GM19397 (cell line): ENCODE measurements around the gene HES4.
"Not testable (repeated sequence)": the region's sequence is repeated elsewhere in the genome, so short reads cannot be mapped to it uniquely, and the experiment has no call there.

ENCODE experiments used
- ATAC-seq: cut with Tn5 transposase; IDR thresholded peaks from one replicate; pipeline ENCODE4 v1.9.1; 2021; ENCODE audit warnings: mild to moderate bottlenecking, moderate library complexity; ENCODE audit not compliant: unreplicated experiment

Gene HES4

DNA sequence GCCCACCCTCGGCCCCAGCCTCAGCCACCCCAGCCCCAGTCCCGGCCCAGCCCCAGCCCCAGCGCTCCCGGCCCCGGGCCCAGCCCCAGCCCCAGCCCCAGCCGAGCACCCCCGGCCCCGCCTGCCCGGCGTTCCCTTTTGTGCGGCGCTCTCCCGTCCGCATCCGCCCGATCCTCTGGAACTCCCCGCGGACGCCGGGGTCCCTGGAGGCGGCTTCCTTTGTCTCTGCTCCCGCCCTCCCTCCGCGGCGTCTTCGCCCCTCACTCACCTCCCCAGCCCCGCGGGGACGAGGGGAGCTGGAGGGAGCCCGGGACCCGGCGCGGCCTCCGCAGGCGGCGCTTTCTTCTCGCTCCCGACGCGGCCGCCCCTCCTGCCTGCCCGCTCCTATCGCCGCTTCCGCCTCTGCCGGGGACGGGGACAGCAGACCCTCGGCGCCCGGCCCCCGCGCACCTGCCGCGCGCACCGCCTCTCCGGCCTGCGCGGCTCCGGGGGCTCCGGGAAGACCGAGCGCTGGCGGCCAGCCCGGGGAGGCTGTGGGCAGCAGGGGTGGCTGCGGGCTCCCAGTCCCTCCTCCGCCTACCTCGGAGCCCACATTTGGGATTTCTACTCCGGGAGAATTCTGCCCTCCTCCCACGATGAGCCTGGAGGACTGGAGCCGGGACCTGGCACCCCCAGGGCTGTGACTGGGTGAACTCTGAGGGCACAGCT lies 34.0 kb upstream of the HES4 start:
- no peak for ATAC-seq

DNA sequence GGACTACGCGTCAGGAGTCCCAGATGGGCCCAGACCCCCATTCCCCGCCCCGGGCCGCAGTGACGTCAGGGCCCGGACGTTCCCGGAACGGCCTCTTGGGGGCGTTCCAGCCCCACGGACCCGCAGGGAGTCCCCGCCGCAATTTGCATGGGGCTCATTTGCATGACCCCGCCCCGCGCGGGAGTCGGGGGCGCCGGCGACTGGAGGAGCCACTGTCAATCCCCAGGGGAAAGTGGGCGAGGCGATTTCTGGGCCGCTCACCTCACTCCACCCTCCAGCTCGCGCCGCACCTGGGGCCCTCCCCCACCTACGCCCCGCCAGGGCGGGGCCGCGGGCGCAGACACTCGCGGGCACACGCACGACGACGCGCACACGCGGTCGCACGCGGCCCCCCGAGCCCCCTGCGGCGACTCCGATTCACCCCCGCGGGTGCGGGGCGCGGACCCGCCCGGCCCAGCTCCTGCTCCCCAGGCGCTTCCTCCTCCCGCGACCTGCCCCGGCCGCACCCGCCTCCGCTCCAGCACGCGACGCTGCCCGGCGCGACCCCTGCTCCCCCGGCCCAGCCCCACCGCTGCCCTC lies 33.2 kb upstream of the HES4 start:
- ATAC-seq: peak; percentile 80

DNA sequence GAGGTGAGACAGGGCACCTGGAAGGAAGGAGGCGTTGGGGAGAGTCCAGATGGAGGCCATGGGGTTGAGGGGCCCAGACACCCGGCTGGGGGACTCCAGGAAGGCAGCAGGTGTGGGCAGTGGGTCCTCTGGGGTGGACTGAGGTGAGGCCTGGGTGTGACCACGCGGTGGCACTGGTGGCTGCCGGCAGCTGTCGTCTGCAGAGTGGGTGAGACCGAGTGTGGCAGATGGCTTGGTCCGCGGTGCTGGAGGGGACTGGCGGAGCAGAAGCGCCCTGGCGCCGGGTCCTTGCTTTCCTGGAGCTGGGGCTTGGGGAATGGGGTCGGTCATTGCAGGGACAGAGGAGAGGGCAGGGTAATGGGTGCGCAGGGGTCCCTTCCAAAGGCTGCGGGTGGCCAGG lies 32.5 kb upstream of the HES4 start:
- no peak for ATAC-seq

DNA sequence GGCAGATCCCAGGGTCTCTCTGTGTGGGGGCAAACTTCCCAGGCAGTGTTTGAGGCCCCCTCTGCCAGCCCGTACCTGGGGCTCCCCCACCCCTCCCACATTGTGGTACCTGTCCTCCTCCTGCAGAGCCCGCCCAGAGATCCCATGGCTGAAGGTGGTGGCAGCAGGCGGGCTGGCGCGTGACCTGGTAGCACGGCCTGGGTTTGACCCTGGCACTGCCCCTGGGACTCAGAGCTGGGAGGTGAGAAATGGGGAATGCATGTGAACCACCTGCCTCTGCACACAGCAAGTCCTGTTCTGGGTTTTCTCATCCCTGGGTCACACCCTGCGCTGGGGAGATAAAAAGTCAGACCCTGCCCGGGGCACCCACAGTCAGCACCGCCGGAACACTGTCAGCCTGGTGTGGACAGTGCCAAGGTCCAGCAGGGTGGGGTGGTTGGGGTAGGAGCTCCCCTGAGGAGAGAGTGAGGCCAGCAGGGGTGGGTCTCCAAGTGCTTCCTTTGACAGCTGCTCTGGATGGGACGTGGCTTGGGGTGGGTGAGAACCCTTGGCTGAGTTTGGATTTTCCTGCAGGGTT lies 31.9 kb upstream of the HES4 start:
- no peak for ATAC-seq

DNA sequence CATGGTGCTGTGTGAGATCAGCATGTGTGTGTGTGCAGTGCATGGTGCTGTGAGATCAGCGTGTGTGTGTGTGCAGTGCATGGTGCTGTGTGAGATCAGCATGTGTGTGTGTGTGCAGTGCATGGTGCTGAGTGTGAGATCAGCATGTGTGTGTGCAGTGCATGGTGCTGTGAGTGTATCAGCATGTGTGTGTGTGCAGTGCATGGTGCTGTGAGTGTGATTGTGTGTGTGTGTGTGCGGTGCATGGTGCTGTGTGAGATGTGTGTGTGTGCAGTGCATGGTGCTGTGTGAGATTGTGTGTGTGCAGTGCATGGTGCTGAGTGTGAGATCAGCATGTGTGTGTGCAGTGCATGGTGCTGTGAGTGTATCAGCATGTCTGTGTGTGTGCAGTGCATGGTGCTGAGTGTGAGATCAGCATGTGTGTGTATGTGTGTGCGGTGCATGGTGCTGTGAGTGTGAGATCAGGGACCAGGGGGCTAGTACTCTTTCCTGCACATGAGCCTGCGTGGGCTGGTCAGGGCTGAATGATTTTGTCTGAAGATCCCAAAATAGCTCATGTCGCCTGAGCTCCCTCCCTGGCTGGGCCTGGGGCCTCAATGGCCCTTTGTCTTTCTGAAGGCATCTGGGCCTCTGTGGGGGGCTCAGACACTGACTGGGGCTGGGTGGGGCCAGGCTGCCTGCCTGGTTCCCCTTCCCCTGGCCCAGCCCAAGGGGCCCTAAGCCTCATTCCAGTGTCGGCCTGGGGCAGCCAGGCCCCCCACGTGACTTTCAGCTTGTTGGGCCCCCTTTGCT lies 31.2 kb upstream of the HES4 start:
- not testable (repeated sequence) for ATAC-seq

DNA sequence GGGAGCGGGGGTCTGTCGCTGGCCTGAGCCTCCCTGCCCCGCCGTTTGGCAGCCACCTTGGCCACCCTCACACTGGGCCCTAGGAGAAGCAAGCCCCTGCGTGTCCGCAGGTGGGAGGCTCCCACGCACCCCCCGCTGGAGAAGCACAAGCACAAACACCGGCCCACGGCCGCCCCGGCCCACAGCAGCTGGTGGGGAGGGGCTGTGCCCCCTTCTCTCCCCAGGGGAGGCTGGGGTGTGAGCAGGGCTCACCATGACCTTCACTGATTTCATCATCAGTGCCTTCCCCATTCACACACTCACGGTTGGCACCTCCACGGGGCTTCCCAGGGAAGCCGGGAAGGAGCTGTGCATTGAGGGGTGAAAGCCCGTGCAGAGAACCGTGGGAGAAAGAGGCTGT lies 27.9 kb upstream of the HES4 start:
- no peak for ATAC-seq

DNA sequence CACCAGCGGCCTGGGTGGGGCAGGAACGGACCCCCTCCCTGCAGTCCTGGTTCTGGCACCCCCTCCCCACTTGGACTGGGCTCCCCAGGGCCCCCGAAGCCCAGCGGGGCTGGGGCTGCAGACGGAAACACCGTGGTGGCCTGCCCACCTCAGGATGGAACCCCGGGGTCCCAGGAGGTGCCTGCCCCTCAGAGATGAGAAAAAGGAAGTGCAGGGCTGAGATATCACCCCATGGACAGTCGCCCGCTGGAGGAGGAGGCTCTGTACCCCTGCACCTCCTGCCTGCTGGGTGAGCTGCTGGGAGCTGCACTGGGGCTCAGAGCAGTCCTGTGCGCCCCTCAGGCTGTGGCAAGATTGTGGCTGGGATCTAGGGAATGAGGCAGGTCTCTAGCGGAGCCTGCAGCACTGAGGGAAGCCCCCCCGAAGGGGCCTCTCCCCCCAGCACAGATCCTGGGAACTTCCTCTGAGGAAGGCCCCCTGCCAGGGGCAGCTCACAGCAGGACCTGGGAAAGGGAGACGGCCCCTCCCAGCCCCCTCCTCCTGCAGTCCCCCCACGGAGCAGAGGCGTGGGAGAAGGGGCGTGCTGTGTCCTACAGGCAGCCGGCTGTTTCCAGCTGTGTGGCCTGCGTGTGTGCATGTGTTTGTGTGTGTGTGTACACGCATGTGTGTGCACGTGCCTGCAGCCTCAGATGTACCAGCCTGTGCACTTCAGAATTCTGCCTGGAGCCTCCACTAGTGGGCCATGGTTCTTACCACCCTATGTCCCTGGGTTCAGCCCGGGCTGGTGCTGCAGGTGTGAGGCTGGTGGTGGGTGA lies 26.9 kb upstream of the HES4 start:
- no peak for ATAC-seq

DNA sequence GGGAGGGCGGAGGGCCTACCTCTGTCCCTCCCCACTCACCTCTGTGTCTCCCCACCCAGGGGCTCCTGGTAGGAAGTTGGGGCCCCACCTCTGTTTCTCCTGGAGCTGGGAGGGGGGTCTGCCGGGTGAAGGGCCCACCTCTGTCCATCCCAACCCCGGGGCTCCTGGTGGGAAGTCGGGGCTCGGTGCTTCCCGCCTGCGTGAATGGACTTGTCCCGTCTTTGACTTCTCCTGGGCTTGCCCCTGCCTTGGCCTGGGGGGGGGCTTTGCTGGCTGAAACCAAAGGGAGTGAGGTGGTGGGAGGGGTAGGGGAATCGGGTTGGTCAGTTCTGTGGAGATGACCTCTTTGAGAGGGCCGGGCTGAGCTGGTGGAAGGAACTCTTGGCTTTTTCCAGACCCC lies 25.8 kb upstream of the HES4 start:
- no peak for ATAC-seq

DNA sequence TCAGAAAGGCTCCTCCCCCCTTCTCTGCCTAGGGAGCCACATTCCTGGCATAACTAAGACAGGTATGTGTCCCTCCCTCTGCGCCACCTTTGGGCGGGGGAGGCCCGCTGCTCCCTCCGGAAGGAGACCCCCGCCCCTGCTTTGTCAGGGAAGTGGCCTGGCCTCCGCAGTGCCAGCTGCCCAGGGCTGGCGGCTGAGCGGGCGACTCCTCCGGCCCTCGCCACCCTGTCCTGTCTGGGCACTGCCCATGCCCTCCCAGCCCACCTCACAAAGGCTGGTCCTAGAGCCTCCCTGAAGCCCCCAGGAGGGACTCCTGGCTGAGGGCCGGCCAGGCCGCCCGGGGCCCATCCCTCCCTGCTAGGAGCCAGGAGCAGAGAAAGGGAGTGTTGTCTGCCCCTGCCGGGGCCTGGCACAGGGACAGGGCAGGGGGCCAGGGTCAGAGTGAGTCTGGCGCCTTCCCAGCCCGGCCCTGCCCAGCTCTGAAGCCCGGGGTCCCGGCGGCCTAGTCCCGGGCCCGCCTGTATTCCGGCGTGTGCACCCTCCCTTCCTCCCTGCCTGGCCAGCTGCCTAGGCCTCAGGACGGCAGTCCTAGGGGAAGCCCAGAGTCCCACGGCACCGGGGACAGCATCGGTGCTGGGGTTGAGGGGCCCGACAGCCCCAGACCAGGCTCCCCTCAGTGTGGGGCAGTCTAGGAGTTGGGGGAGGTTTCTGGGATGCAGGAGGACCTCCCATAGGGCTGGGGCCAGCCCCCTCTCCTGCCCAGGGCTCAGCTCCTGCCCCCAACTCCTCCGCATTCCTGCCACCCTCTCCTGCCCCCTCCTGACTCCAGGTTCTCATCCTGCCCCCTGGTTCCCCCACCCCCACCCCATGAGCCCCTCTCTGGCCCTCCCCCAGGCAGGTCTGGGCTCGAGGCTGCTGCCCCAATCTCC lies 25.1 kb upstream of the HES4 start:
- no peak for ATAC-seq

DNA sequence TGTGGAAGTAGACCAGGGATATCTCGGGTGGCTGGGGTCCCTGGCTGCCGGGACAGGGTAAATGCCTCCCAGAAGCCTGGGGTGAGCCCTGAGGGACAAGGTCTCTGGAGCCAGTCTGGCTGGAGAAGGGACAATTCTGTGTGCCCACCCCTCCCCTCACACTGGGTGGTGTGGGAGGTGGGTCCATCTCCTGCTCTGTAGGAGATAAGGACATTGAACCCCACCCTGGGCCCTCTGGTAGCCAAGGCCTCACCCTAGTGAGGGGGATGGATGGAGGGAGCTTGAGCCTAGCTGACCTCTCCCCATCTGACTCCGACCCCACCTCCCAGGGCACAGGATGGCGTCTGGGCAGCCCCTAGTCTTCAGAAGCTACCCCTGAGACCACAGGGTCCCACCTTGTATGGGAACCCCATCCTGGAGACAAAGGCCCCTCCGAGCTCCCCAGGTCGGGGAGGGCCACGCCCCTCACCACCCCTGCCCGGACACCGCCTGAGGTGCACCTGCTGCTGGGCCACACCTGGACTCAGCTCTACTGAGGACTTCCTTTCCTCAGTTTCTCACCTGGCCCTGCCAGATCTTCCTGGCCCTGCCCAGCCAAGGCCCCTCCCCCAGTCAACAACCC lies 24.4 kb upstream of the HES4 start:
- ATAC-seq: no peak

DNA sequence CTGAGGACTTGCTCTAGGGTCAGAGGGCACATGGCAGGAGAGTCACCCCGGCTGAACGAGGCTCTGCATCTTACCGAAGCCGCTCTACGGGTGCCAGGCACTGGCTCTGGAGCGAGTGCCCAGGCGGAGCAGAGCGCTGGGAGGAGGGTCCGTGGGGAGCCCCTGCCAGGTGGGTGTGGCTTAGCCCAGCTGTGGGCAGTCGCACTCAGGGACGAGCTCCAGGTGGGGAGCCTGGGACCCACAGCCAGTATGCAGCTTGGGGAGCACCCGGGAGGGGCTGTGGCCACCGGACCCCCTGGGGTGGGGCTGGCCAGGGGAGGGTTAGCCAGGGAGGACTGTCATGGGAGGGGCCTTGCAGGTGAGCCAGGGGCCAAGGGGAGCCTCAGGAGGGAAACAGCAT lies 23.8 kb upstream of the HES4 start:
- no peak for ATAC-seq

DNA sequence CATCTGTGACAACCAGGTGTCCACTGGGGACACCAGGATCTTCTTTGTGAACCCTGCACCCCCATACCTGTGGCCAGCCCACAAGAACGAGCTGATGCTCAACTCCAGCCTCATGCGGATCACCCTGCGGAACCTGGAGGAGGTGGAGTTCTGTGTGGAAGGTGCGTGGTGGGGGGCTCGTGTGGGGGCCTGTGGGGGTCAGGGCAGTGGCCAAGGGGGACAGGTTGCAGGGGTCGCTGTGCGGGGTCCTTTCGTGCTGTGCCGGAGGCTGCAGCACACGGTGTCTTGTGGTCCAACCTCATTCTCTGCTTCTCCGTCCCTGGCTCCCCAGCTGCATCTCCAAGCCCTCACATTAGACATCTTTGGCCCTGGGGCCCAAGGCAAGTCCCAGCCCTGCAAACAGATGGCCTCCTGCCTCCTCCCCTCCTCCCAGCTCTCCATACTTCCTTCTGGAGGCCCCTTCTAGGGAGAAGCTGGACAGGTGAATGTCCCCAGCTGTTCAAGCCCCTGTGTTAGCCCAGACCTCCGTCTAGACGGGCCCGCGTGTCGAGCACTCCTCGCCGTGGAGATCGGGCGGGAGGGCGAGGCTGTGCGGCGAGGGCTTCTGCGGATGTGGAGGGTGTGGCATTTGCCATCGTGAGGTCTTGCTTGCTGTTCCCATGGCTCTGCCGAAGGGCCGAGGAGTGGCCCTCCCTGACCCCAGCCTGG lies 22.6 kb upstream of the HES4 start:
- ATAC-seq: no peak

DNA sequence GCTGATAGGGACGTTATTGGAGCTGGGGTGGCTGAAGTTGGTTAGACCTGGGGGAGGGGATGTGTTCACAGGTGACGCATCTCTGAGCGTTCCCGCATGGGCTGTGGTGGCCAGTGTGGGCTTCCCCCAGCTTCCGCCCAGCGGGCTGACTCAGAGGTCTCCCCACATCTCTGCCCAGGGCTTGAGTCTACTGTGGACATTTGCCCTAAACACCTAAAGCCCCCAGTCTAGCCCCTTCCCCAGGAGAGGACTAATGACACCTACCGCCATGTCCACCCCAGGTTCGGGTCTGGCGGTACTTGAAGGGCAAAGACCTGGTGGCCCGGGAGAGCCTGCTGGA lies 22.0 kb upstream of the HES4 start:
- no peak for ATAC-seq

DNA sequence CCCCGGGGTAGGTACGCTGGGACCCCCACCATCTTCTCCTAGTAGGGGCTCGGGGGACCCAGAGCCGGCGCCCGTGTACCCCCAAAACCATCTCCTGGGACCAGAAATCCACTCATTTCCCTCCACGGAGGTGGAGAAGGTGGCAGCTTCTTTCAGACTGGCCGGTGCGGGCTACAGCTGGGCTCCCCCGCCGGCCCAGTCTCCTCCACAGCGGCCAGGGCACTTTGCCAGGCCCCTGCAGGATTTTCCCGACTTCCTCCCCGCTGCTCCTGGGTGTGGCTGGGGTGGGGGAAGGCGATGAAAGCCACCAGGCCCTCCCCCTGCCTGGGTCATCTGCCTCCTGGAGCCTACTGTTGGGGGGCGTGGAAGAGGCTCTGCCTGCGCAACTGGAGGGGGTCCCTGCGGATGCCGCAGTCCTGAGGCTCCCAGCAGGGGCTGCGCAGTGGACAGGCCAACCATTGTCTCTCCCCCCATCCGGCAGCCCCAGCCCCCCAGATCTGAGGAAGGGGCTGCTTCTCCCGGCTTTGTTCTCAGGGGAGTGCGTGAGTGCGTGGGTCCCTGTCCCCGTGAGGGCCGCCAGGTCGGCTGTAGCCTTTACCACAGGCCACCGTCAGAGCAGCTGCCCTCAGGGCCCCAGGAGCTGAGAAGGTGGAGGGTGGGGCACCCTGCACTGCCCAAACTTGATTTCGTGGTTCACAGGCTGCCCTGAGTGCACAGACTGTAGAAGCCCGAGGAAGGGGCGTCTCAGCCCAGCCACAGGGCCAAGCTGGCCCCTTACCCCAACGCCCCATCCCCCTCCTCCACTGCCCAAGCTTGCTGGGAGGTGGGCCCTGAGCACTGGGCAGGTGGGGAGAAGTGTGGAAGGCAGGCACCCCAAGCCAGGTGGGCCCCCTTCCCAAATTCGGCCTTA lies 21.4 kb upstream of the HES4 start:
- no peak for ATAC-seq

DNA sequence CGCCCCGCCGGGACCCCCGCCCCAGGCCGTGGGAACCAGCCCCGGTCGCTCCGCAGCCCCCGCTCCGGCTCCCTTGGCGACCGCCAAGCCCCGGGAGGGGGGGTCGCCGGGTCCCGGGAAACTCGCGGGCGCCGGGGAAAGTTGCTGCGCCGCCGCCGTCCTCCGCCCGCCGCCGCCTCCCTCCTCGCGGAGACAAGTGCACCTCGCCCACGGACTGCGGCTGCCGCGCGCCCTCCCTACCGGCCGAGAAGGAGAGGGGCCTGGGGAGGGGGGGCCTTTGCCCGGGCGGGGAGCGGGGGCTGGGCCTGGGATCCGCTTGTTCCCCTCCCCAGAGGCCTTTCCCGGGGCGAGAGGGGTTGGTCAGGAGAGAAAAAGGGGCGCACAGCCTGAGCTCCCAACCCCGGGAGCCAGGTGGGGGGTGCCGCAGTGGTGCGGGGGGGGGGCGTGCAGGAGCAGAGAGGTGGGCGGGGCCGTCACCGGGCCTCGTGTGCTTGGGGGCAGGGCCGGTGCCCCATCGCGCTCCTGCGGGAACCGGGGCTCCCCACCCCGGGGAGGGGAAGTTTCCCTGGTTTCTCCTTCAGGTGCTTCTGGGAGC lies 20.6 kb upstream of the HES4 start:
- ATAC-seq: peak; percentile 12

DNA sequence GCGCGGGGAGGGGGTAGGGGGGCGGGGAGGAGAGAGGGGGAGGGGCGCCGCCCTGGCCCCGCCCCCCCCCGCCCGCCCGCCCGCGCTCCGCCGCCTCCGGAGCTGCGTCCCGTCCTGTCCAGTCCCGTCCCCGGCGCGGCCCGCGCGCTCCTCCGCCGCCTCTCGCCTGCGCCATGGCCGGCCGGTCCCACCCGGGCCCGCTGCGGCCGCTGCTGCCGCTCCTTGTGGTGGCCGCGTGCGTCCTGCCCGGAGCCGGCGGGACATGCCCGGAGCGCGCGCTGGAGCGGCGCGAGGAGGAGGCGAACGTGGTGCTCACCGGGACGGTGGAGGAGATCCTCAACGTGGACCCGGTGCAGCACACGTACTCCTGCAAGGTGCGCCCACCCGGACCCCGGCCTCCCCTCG lies 20.1 kb upstream of the HES4 start, which contains the start of gene AGRN:
AGRN (plus strand) TSS at position 121 of the 405 bp plus-strand sequence; CDS start at position 174, 53 bp downstream.
- peak; percentile 40 for ATAC-seq
